ENCODE results near the gene GNAZ. TPM values are rescaled to one million over a fixed set of nuclear protein-coding genes. Genes with fewer than 3 reads are reported as not detected.

The GNAZ gene
- total RNA-seq, 1 experiment from 2014 or later = 12.8 TPM

DNA sequence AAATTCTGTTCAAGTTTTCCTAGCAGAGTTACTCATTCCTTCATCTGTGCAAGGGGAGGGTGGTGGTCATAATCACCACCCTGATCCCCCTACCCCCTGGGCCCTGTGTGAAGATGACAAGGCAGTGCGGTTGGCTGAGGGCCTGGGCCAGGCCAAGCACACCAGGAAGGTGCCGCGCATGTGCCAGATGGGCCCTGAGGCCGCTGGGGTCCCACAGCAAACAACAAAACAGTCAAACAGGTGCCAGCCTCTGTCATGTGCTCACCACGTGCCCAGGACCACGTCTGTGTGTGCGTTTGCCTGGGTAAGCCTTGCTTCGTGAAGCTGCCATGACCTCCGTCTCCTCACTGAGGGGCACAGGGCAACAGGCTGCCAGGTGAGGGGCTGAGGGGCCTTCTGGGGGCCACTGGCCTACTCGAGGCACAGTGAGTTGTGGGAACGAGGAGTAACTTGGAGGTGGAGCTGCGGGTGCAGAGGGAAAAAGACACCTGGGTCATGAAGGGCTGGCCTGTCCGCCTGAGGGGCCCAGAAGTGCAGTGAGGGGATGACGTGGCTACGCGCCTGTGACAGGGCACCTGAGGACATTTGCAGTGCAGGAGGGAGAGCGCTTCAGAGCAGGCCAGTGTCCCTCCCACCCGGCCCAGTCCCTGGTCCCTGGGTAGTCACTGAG, 45.6 kb downstream of the GNAZ start:
- no peaks in the 10 kb centered on the region for H3K9me3 ChIP-seq
- no peaks in the 10 kb centered on the region for H3K27me3 ChIP-seq
- no peak for DNase-seq
- H3K4me3 ChIP-seq = no peak overlapping the region
- H3K36me3 ChIP-seq = no peaks in the 10 kb centered on the region

DNA sequence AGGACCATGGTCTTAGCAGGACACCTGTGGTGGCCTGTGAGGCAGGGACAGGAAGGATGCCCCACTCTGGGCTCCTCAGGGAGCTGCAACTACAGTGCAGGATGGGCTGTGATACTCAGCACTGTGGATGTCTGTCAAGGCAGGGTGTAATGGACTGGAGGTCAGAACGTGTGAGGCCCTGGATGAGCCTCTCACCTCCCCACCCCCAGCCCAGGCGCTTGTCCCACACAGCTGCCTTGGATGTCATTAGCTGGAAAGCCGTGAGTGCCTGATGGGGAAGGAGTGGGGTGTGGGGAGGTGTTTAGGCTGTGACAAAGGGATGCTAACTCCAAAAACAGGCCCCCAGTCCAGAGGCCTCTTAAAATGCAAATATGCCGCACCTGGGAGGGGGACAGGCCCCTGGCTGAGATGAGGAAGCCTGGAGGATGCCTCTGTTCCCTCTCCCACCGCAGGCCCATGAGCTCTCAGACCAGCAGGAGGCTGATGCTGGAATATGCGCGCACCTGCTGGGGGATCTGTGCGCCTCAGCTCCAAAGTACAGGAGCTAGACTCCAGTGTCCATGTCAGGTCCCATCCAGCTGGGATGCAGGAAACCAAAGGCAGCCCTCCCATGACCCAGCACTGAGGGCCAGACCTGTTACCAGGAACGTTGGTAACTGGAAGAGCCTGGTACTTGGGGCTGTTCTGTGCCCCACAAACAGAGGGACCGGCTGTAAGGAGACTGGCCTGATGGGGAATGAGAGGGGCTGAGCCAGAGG, 46.4 kb downstream of the GNAZ start:
- Histone ChIP-seq H3K27me3 (no peaks in the 10 kb centered on the region), H3K36me3 (no peaks in the 10 kb centered on the region), H3K9me3 (no peaks in the 10 kb centered on the region), H3K4me3 (no peak overlapping the region)
- no peak for DNase-seq

DNA sequence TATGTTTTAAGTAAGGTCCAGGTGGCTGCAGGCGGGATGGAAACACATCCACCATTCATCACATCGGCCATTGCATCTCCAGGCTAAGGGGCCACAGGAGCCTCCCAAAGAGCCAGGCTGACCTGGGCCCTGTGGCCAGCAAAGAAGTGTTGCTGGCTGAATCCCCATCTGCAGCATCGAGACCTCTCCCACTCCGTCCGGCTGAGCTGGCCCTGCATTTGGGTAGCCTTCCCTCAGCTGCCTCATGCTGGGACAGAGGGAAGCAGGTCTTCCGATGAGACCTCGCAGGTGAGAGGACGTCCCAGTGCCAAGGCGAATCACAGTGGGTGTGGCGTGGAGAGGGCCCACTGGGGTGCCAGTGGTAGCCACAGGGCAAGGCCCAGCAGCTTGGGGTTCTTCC, 47.0 kb downstream of the GNAZ start:
- Histone ChIP-seq H3K36me3 (no peaks in the 10 kb centered on the region), H3K4me3 (no peak overlapping the region), H3K9me3 (no peaks in the 10 kb centered on the region), H3K27me3 (no peaks in the 10 kb centered on the region)
- no peak for DNase-seq

DNA sequence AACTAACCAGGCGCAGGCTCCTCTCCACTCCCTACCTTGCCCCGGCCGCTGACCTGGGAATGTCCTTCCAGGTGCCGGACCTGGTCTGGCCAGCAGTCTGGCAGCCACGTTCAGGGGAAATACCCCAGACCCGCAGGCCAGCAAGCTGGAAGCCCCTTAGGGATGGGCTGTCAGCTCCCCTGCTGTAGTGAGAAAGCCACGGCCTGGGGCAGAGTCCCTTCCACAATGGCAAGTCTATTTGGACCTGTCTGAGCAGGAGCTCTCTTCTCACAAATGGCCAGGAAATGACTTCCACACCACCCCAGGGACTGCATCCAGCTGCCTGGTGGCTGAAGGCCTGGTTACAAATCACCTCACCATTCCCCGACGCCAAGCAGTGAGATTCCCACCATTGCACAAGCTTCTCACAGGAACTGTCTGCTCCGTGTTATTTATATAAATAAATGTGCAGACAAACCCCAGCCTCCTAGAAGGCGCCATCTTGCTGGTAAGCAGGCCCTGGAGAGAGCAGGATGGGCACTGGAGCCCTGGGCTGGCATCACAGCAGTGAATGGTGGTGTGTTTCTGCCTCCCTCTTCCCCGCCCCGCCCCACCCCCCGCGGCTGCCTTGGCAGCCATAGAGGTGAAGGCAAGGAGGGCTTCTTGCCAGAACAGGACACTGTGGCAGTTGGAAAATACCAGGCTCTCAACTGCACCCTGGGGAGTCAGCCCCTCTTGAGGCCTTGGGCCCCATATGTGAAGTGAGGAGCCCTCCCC, 47.8 kb downstream of the GNAZ start:
- no peaks in the 10 kb centered on the region for H3K36me3 ChIP-seq
- DNase-seq = no peak
- H3K4me3 ChIP-seq = no peak overlapping the region
- H3K27me3 ChIP-seq = no peaks in the 10 kb centered on the region
- H3K9me3 ChIP-seq = no peaks in the 10 kb centered on the region

DNA sequence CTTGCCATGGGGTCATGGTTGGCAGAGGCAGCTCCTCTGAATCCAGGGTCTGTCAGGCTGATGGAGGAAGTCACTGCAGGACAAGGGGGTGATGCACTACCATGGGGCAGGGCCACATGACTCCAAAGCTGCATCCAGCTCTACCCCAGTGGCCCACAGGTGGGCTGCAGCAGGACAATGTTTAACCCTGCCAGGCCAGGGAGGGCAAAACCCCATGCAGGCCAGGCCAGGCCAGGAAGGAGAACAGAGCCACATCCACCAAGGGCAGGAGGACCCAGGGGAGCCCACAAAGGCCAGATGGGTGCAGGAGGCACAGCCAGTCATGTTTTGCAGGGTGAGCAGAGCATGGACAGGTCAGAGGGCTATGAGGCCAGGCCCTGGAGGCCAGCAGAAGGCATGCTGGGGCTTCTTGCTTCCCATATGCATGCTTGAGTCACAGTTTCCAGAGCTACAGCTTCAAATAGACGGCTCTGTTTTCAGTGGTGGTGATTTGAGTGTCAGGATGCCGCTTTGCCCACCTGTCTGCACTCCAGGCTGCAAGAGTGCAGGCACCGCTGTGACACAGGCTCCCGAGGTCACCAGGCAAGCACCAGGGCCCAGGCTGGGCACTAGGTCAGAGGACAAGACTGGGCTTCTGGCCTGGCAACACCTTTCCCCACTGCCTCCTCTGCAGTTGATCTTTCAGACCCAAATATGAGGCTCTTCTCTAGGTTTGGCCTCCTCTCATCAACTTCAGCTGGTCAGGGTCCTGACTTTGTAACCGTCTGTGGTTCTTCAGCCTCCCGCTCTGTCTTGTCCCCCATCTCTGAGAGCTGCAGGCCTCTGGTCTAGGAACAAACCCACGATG, 48.6 kb downstream of the GNAZ start:
- Histone ChIP-seq H3K4me3 (no peak overlapping the region), H3K9me3 (no peaks in the 10 kb centered on the region), H3K27me3 (no peaks in the 10 kb centered on the region), H3K36me3 (no peaks in the 10 kb centered on the region)
- DNase-seq = no peak

DNA sequence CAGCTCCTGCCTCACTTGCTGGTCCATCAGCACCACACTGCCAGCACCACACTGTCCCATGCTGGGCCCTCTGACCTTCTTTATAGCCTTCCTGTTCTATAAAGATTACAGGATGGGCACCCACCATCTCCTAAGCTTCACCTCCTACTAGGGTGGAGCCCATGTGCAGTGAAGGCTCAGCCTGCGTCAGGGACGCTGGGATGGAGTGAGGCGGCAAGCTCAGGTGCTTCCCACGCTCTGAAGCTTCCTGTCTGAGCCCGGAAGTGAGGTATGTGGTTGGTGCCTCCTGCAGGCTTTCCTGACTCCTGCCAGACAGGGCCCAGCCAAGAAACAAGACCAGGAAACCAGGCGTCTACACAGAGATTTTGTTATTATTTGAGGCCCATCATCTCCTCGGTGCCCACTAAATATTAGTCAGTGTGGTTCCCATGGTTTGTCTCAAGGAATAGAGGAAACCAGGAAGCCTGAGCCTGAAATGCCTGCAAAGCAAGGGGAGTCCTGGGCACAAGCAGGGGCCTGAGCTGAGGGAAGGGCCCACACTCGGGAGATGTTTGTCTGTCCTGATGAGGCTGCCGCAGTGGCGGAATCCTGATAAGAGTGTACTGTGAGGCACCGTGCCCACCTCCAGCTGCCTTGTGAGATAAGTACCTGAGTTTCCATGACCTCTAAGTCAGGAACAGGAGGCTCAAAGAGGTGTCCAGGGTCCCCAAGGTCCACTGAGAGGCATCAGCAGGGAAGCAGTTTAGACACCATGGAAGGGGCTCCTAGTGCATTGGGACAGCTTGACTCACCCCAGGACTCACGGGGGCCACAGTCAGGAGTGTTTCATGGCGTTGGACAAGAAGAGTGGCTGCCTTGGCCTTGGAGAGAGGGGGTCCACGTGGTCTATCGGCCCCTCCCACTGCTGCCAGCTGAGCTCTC, 49.4 kb downstream of the GNAZ start:
- no peaks in the 10 kb centered on the region for H3K27me3 ChIP-seq
- H3K36me3 ChIP-seq = no peaks in the 10 kb centered on the region
- no peaks in the 10 kb centered on the region for H3K9me3 ChIP-seq
- no peak for DNase-seq
- H3K4me3 ChIP-seq = no peak overlapping the region

DNA sequence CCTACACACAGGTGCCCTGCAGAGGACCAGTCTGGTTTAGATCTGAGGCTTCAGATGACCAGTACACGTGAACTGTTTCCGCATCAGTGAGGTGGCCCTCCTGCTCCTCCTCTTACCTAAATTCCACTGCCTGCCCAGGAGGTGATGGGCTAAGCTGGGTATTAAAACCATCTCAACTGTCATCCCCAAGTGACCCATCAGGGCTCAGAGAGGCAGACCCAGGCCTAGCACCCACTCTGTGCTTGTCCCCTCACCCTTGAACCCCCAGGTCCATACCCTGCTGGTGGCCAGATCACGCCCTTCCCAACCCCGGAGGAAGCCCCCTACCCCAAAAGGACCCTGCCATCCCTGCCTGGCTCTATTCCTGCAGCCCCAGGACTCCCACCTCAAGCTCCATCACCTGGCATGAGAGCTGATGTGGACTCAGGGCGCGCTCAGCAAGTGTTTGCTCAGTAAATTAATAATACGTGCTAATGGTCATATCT, 50.1 kb downstream of the GNAZ start:
- Histone ChIP-seq H3K36me3 (no peaks in the 10 kb centered on the region), H3K27me3 (no peaks in the 10 kb centered on the region), H3K4me3 (no peak overlapping the region), H3K9me3 (no peaks in the 10 kb centered on the region)
- DNase-seq = no peak

DNA sequence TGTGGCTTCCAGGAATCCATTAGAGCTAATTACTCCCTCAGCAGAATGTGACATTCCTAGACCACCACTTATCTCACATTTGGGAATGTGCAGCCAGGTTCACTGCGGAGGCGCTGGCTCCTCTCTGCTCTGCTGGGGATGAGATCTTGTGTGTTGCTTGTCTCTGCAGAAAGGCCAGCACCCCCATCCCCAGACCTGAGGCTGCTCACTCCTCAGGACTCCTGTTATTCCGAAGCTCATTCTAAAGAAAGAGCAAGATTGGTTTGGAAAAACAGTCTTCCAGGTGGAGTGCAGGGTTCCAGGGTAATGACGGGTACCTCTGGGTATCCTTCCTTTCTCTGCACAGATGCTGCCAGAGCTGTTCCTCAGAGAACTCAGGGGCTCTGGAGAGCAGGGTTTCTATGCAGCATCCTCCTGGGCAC, 50.7 kb downstream of the GNAZ start:
- no peaks in the 10 kb centered on the region for H3K9me3 ChIP-seq
- DNase-seq = no peak

DNA sequence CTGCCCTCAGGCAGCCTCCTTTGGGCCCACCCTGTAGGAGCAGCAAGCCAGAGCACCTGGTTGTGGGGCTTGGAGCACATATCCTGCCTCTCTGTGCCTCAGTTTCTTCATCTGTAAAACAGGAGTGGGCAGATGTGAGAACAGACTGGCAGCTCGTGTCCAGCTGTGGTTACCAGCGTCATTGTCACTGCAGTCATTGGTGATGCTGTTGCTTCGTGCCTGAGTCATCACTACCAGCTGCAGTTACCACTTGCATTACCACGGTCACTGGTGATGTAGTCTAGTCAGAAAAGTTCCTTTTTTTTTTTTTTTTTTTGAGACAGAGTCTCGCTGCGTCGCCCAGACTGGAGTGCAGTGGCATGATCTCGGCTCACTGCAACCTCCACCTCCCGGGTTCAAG, 51.1 kb downstream of the GNAZ start:
- Histone ChIP-seq H3K27me3 (no peaks in the 10 kb centered on the region), H3K4me3 (no peak overlapping the region), H3K9me3 (no peaks in the 10 kb centered on the region), H3K36me3 (no peaks in the 10 kb centered on the region)
- DNase-seq = no peak

More for the DNA sequence above, 50.7 kb downstream of the GNAZ start:
- no peaks in the 10 kb centered on the region for H3K27me3 ChIP-seq
- no peak overlapping the region for H3K4me3 ChIP-seq
- no peaks in the 10 kb centered on the region for H3K36me3 ChIP-seq

DNA sequence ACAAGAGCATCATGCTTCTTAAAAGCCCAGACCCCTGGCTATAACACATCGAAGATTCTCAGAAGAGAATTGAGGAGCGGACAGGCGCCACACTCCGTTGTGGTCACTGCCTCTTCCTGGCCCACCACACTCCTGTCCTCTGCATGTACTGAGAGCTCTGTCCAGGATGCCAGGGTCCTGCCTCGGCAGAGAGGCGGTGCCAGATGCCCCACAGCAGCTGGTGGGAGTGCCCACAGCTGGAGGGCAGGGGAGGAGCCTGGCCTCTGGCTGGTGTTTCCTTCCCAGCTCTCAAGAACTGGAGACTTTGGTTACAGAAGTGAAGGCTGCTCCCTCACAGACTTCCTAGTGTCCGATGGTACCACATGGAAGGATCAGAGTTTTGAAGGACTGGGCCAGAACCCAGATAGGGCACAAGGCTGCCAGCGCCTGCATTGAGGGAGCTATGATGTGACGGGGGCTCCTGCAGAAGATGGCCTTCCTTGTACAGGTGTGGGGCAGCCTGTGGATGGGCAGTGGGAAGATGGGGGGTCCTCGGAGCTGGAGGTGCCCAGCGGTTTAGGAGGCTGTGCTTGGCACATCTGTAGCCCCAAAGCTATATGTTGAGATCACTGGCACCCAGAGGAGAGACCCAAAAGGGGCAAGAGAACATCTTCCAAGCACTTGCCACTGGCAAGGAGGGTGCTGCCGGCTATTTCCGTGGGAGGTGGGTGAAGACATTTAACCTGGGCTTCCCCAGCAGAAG, 52.1 kb downstream of the GNAZ start:
- no peak for DNase-seq
- Histone ChIP-seq H3K36me3 (no peaks in the 10 kb centered on the region), H3K9me3 (no peaks in the 10 kb centered on the region), H3K4me3 (no peak overlapping the region), H3K27me3 (no peaks in the 10 kb centered on the region)

DNA sequence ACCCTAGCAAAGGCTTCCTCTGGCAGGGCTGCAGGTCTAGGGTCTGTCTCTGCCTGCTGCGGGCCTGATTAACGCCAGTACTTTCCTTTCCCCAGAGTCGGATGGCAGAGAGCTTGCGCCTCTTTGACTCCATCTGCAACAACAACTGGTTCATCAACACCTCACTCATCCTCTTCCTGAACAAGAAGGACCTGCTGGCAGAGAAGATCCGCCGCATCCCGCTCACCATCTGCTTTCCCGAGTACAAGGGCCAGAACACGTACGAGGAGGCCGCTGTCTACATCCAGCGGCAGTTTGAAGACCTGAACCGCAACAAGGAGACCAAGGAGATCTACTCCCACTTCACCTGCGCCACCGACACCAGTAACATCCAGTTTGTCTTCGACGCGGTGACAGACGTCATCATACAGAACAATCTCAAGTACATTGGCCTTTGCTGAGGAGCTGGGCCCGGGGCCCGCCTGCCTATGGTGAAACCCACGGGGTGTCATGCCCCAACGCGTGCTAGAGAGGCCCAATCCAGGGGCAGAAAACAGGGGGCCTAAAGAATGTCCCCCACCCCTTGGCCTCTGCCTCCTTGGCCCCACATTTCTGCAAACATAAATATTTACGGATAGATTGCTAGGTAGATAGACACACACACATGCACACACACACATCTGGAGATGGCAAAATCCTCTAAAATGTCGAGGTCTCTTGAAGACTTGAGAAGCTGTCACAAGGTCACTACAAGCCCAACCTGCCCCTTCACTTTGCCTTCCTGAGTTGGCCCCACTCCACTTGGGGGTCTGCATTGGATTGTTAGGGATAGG, 52.9 kb downstream of the GNAZ start:
- no peaks in the 10 kb centered on the region for H3K36me3 ChIP-seq
- no peak for DNase-seq
- no peaks in the 10 kb centered on the region for H3K9me3 ChIP-seq

DNA sequence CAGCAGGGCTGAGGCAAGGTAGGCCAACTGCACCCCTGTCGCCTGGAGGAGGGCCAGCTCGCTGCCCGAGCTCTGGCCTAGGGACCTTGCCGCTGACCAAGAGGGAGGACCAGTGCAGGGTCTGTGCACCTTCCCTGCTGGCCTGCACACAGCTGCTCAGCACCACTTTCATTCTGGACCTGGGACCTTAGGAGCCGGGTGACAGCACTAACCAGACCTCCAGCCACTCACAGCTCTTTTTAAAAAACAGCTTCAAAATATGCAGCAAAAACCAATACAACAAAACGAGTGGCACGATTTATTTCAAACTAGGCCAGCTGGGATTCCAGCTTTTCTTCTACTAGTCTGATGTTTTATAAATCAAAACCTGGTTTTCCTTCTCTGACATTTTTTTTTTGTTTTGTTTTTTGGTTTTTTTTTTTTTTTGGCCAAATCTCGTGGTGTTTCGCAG, 53.5 kb downstream of the GNAZ start:
- no peak for DNase-seq
- Histone ChIP-seq H3K27me3 (no peaks in the 10 kb centered on the region), H3K4me3 (no peak overlapping the region), H3K36me3 (no peaks in the 10 kb centered on the region), H3K9me3 (no peaks in the 10 kb centered on the region)

More for the DNA sequence above, 52.9 kb downstream of the GNAZ start:
- Histone ChIP-seq H3K27me3 (no peaks in the 10 kb centered on the region), H3K4me3 (no peak overlapping the region)

DNA sequence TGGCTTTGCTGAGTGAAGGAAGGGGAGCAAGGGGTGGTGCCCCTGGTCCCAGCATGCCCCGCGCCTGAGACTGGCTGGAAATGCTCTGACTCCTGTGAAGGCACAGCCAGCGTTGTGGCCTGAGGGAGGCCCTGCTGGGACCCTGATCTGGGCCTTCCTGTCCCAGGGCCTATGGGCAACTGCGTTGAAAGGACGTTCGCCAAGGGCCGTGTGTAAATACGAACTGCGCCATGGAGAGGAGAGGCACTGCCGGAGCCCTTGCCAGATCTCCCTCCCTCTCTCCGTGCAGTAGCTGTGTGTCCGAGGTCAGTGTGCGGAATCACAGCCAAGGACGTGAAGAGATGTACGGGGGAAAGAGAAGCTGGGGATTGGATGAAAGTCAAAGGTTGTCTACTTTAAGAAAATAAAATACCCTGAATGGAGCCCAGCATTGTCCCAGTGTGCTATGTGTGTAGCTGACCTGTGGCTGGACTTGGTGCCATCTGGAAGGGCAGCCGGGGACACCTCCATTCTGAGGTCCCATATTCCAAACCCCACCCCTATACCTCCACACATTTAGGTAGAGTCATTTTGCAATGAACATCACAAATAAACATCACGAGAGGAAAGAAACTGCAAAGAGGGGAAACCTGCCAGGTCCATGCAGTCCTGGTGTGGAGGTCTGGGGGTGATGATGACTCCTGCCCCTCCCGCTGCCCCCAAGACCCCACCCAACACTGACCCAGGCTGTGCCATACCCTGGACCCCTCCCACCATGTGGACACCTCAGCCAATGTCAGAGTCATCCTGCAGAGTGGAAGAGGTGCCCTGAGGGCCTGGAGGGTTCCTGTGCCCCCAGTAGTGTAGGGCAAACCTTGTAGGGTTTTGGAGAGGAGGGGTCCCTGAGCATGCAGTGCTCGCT, 54.5 kb downstream of the GNAZ start:
- no peaks in the 10 kb centered on the region for H3K9me3 ChIP-seq
- no peaks in the 10 kb centered on the region for H3K36me3 ChIP-seq
- H3K4me3 ChIP-seq = no peak overlapping the region
- DNase-seq = no peak
- no peaks in the 10 kb centered on the region for H3K27me3 ChIP-seq

Data from MG63 (cell line).